Liver (tissue), 3 donors: ENCODE results near the gene ACSBG1.

Experiments used
- FOXA1 ChIP-seq: IDR thresholded peaks from 2 replicates; pipeline ENCODE4 v1.6.1; 2016; ENCODE audit warnings: antibody characterized with exemption
- GABPA ChIP-seq, 2 donors: IDR thresholded peaks in 1 of 2; conservative IDR thresholded peaks in 1 of 2; 2 replicates each; pipeline ENCODE4 v1.6.1; 2016; ENCODE audit warnings: antibody characterized with exemption in 2 of 2, mild to moderate bottlenecking in 1 of 2, moderate library complexity in 1 of 2
- JUND ChIP-seq, 2 donors: IDR thresholded peaks; 2 replicates each; pipeline ENCODE4 v1.6.1; 2016; ENCODE audit warnings: antibody characterized with exemption in 2 of 2
- YY1 ChIP-seq: IDR thresholded peaks from 2 replicates; pipeline ENCODE4 v1.6.1; 2016; ENCODE audit warnings: antibody characterized with exemption, mild to moderate bottlenecking
- TF ChIP-seq, protein P1 (sequence below): IDR thresholded peaks from 2 replicates; pipeline ENCODE4 v1.6.1; 2016; ENCODE audit warnings: antibody characterized with exemption, mild to moderate bottlenecking
- TF ChIP-seq, protein P2 (sequence below): IDR thresholded peaks from 2 replicates; pipeline ENCODE4 v1.6.1; 2016; ENCODE audit warnings: antibody characterized with exemption
- TF ChIP-seq, protein P3 (sequence below): fragments of 150-350 bp; IDR thresholded peaks from 2 replicates; pipeline ENCODE4 v1.5.1; 2017; ENCODE audit warnings: improper control_type of control experiment, low read depth, low read length; ENCODE audit not compliant: missing input control
- TF ChIP-seq, protein P4 (sequence below): IDR thresholded peaks from 2 replicates; pipeline ENCODE4 v1.6.1; 2016; ENCODE audit warnings: antibody characterized with exemption
- TF ChIP-seq, protein P5 (sequence below): IDR thresholded peaks from 2 replicates; pipeline ENCODE4 v1.6.1; 2016; ENCODE audit warnings: antibody characterized with exemption
- donor health status: healthy.
- donor health status: healthy.

DNA sequence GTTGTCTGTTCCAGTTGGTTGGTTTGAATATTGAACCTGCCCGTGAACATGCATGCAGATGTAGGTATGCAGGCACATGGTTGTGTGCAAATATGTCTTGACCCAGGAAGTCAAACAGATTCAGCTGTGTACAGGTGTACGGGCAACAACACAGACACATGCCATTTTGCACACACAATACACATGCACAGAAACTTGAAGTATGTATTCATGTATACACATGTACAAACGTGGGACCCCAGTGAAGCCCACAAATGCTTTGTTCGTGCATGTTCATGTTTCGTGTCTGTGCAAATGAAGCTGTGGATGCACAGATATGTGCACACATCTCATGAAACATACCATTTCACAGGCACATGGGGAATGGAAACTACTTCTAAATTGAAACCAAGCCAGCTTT lies 54.5 kb downstream of the ACSBG1 start:
- TF ChIP-seq, protein P1, sequence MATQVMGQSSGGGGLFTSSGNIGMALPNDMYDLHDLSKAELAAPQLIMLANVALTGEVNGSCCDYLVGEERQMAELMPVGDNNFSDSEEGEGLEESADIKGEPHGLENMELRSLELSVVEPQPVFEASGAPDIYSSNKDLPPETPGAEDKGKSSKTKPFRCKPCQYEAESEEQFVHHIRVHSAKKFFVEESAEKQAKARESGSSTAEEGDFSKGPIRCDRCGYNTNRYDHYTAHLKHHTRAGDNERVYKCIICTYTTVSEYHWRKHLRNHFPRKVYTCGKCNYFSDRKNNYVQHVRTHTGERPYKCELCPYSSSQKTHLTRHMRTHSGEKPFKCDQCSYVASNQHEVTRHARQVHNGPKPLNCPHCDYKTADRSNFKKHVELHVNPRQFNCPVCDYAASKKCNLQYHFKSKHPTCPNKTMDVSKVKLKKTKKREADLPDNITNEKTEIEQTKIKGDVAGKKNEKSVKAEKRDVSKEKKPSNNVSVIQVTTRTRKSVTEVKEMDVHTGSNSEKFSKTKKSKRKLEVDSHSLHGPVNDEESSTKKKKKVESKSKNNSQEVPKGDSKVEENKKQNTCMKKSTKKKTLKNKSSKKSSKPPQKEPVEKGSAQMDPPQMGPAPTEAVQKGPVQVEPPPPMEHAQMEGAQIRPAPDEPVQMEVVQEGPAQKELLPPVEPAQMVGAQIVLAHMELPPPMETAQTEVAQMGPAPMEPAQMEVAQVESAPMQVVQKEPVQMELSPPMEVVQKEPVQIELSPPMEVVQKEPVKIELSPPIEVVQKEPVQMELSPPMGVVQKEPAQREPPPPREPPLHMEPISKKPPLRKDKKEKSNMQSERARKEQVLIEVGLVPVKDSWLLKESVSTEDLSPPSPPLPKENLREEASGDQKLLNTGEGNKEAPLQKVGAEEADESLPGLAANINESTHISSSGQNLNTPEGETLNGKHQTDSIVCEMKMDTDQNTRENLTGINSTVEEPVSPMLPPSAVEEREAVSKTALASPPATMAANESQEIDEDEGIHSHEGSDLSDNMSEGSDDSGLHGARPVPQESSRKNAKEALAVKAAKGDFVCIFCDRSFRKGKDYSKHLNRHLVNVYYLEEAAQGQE, result no peak
- TF ChIP-seq, protein P2, sequence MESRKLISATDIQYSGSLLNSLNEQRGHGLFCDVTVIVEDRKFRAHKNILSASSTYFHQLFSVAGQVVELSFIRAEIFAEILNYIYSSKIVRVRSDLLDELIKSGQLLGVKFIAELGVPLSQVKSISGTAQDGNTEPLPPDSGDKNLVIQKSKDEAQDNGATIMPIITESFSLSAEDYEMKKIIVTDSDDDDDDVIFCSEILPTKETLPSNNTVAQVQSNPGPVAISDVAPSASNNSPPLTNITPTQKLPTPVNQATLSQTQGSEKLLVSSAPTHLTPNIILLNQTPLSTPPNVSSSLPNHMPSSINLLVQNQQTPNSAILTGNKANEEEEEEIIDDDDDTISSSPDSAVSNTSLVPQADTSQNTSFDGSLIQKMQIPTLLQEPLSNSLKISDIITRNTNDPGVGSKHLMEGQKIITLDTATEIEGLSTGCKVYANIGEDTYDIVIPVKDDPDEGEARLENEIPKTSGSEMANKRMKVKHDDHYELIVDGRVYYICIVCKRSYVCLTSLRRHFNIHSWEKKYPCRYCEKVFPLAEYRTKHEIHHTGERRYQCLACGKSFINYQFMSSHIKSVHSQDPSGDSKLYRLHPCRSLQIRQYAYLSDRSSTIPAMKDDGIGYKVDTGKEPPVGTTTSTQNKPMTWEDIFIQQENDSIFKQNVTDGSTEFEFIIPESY, result no peak
- TF ChIP-seq, protein P3, sequence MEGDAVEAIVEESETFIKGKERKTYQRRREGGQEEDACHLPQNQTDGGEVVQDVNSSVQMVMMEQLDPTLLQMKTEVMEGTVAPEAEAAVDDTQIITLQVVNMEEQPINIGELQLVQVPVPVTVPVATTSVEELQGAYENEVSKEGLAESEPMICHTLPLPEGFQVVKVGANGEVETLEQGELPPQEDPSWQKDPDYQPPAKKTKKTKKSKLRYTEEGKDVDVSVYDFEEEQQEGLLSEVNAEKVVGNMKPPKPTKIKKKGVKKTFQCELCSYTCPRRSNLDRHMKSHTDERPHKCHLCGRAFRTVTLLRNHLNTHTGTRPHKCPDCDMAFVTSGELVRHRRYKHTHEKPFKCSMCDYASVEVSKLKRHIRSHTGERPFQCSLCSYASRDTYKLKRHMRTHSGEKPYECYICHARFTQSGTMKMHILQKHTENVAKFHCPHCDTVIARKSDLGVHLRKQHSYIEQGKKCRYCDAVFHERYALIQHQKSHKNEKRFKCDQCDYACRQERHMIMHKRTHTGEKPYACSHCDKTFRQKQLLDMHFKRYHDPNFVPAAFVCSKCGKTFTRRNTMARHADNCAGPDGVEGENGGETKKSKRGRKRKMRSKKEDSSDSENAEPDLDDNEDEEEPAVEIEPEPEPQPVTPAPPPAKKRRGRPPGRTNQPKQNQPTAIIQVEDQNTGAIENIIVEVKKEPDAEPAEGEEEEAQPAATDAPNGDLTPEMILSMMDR, result no peak
- TF ChIP-seq GABPA (IDR thresholded peaks at IDR 0.05 in 1 of 2, conservative IDR thresholded peaks at IDR 0.05 in 1 of 2) (no peak), FOXA1 (no peak), JUND (IDR thresholded peaks at IDR 0.05) (no peak), YY1 (no peak)
- TF ChIP-seq, protein P4, sequence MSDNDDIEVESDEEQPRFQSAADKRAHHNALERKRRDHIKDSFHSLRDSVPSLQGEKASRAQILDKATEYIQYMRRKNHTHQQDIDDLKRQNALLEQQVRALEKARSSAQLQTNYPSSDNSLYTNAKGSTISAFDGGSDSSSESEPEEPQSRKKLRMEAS, result no peak
- TF ChIP-seq, protein P5, sequence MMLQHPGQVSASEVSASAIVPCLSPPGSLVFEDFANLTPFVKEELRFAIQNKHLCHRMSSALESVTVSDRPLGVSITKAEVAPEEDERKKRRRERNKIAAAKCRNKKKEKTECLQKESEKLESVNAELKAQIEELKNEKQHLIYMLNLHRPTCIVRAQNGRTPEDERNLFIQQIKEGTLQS, result no peak
